Liver (tissue), 9 donors: ENCODE data around the gene ABAT. TPM values are rescaled to one million over a fixed set of nuclear protein-coding genes. Genes with fewer than 3 reads are reported as not detected.

Source experiments
- DNase-seq: peaks from one replicate; pipeline ENCODE4 v3.0.0-alpha.2; 2017; ENCODE audit warnings: low spot score
- H3K27ac ChIP-seq, 2 donors: one replicate each; pipeline ENCODE4 v1.7.0; 2013; ENCODE audit warnings: inconsistent platforms in 2 of 2, low read length in 2 of 2, control low read depth in 1 of 2, low read depth in 1 of 2, mild to moderate bottlenecking in 1 of 2
- H3K27me3 ChIP-seq, 4 donors: one replicate each; pipeline versions ENCODE4 v1.6.1 to v1.7.0; 2013; ENCODE audit warnings: low read length in 3 of 4, inconsistent platforms in 1 of 4, mild to moderate bottlenecking in 1 of 4, moderate library complexity in 1 of 4; ENCODE audit not compliant: control insufficient read depth in 4 of 4, insufficient read depth in 4 of 4
- H3K36me3 ChIP-seq, 4 donors: one replicate each; pipeline versions ENCODE4 v1.6.1 to v1.7.0; 2013; ENCODE audit warnings: low read length in 3 of 4, mild to moderate bottlenecking in 3 of 4, low read depth in 1 of 4, moderate library complexity in 1 of 4; ENCODE audit not compliant: control insufficient read depth in 4 of 4, insufficient read depth in 3 of 4
- H3K4me1 ChIP-seq, 4 donors: one replicate each; pipeline versions ENCODE4 v1.6.1 to v1.7.0; 2013; ENCODE audit warnings: low read length in 3 of 4, mild to moderate bottlenecking in 3 of 4, moderate library complexity in 1 of 4; ENCODE audit not compliant: control insufficient read depth in 4 of 4, insufficient read depth in 4 of 4
- H3K4me3 ChIP-seq, 3 donors: one replicate each; pipeline versions ENCODE4 v1.6.1 to v1.7.0; 2013; ENCODE audit warnings: low read length in 3 of 3, control low read depth in 1 of 3, low read depth in 1 of 3, mild to moderate bottlenecking in 1 of 3
- H3K9ac ChIP-seq, 2 donors: one replicate each; pipeline ENCODE4 v1.7.0; 2013; ENCODE audit warnings: low read length in 2 of 2, mild to moderate bottlenecking in 2 of 2, moderate library complexity in 2 of 2, control low read depth in 1 of 2, low read depth in 1 of 2
- H3K9me3 ChIP-seq, 4 donors: one replicate each; pipeline versions ENCODE4 v1.6.1 to v1.7.0; 2013; ENCODE audit warnings: low read length in 3 of 4; ENCODE audit not compliant: control insufficient read depth in 4 of 4
- EGR1 ChIP-seq, 2 donors: IDR thresholded peaks; 2 replicates each; pipeline ENCODE4 v1.6.1; 2016 to 2018; ENCODE audit warnings: antibody characterized with exemption in 2 of 2, low read depth in 2 of 2
- FOXA1 ChIP-seq: IDR thresholded peaks from 2 replicates; pipeline ENCODE4 v1.6.1; 2016; ENCODE audit warnings: antibody characterized with exemption
- FOXA2 ChIP-seq: IDR thresholded peaks from 2 replicates; pipeline ENCODE4 v1.6.1; 2016; ENCODE audit warnings: antibody characterized with exemption
- GABPA ChIP-seq, 2 donors: IDR thresholded peaks in 1 of 2; conservative IDR thresholded peaks in 1 of 2; 2 replicates each; pipeline ENCODE4 v1.6.1; 2016; ENCODE audit warnings: antibody characterized with exemption in 2 of 2, mild to moderate bottlenecking in 1 of 2, moderate library complexity in 1 of 2
- HNF4A ChIP-seq, 2 donors: conservative IDR thresholded peaks; 2 replicates each; pipeline ENCODE4 v1.6.1; 2016; ENCODE audit warnings: antibody characterized with exemption in 2 of 2, mild to moderate bottlenecking in 2 of 2
- HNF4G ChIP-seq: IDR thresholded peaks from 2 replicates; pipeline ENCODE4 v1.6.1; 2016; ENCODE audit warnings: antibody characterized with exemption
- JUND ChIP-seq, 2 donors: IDR thresholded peaks; 2 replicates each; pipeline ENCODE4 v1.6.1; 2016; ENCODE audit warnings: antibody characterized with exemption in 2 of 2
- NR2F2 ChIP-seq: IDR thresholded peaks from 2 replicates; pipeline ENCODE4 v1.6.1; 2016; ENCODE audit warnings: antibody characterized with exemption
- RAD21 ChIP-seq, 2 donors: IDR thresholded peaks; 2 replicates each; pipeline ENCODE4 v1.6.1; 2016; ENCODE audit warnings: antibody characterized with exemption in 2 of 2, mild to moderate bottlenecking in 2 of 2
- RXRA ChIP-seq, 2 donors: IDR thresholded peaks; 2 replicates each; pipeline ENCODE4 v1.6.1; 2017 to 2018; ENCODE audit warnings: antibody characterized with exemption in 2 of 2, mild to moderate bottlenecking in 1 of 2
- SP1 ChIP-seq: IDR thresholded peaks from 2 replicates; pipeline ENCODE4 v1.6.1; 2018; ENCODE audit warnings: antibody characterized with exemption, mild to moderate bottlenecking
- TAF1 ChIP-seq: conservative IDR thresholded peaks from 2 replicates; pipeline ENCODE4 v1.6.1; 2016; ENCODE audit warnings: antibody characterized with exemption, mild to moderate bottlenecking
- YY1 ChIP-seq: IDR thresholded peaks from 2 replicates; pipeline ENCODE4 v1.6.1; 2016; ENCODE audit warnings: antibody characterized with exemption, mild to moderate bottlenecking
- WGBS: extraction: QIAGEN DNeasy Blood & Tissue Kit; methylation state at CpG from one replicate; pipeline ENCODE4 v1.1.7; 2013; 5-methylcytosine and 5-hydroxymethylcytosine counted together
- polyA plus RNA-seq, 2 donors: library from polyadenylated mRNA; stranded (reverse) in 1 of 2; unstranded in 1 of 2; fragments of 200-250 nt in 1 of 2; fragments of >200 nt in 1 of 2; fragmentation: Nextera tagmentation in 1 of 2; extraction: Ambion mirVana in 1 of 2; gene quantifications; one replicate each; pipeline versions ENCODE4 v1.2.1 to v1.2.3, GENCODE V29; 2013 to 2015
- total RNA-seq, 2 donors: library from RNA; depleted of rRNA; stranded (reverse); fragments of >200 nt; gene quantifications; one replicate each; pipeline ENCODE4 v1.2.3, GENCODE V29; 2014
- TF ChIP-seq, protein P1 (sequence below): fragments of 150-350 bp; IDR thresholded peaks from 2 replicates; pipeline ENCODE4 v1.5.1; 2017; ENCODE audit warnings: improper control_type of control experiment, low read depth, low read length; ENCODE audit not compliant: missing input control
- TF ChIP-seq, protein P2 (sequence below): IDR thresholded peaks from 2 replicates; pipeline ENCODE4 v1.6.1; 2016; ENCODE audit warnings: antibody characterized with exemption
- TF ChIP-seq, protein P3 (sequence below): IDR thresholded peaks from 2 replicates; pipeline ENCODE4 v1.6.1; 2016; ENCODE audit warnings: antibody characterized with exemption
- TF ChIP-seq, protein P4 (sequence below): IDR thresholded peaks from 2 replicates; pipeline ENCODE4 v1.6.1; 2016; ENCODE audit warnings: antibody characterized with exemption
- TF ChIP-seq, protein P5 (sequence below): IDR thresholded peaks from 2 replicates; pipeline ENCODE4 v1.6.1; 2016; ENCODE audit warnings: antibody characterized with exemption, mild to moderate bottlenecking
- donor health status: healthy.
- donor health status: healthy.
- donor health status: healthy.
- donor health status: healthy.
- donor health status: healthy.

Gene ABAT
- total and polyA plus RNA-seq, 4 donors, result 52.4 to 205 (median 141) TPM

DNA sequence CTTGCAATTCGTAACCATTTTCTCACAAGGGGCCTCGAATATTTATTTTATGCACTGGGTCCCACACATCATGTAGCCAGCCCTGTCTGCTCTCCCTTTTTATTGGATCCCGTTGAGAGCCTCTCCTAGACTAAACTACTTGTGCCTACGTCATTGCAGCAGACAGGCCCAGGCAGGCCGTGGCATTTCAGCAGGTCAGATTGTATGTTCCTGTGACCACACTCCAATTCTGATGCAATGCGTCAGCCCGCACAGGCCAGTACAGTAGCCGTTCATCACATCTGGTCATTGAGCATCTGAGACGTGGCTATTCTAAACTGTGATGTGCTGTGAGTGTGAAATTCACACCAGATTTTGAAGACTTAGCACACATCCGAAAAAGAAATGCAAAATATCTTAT lies 42.2 kb downstream of the ABAT start:
- no peak overlapping the region for H3K4me3 ChIP-seq
- 92% methylated on average over 10 of the region's 10 CpGs for WGBS
- no peaks in the 10 kb centered on the region for H3K4me1 ChIP-seq
- peaks cover 0 to 16% (median 5%) of the 10 kb centered on the region in 4 donors for H3K36me3 ChIP-seq
- TF ChIP-seq GABPA (IDR thresholded peaks at IDR 0.05 in 1 of 2, conservative IDR thresholded peaks at IDR 0.05 in 1 of 2) (no peak), JUND (IDR thresholded peaks at IDR 0.05) (no peak), FOXA1 (no peak), HNF4A (conservative IDR thresholded peaks at IDR 0.05) (no peak), HNF4G (no peak), RAD21 (IDR thresholded peaks at IDR 0.05) (no peak), TAF1 (no peak), RXRA (IDR thresholded peaks at IDR 0.05) (no peak), FOXA2 (no peak), YY1 (no peak), SP1 (no peak), EGR1 (IDR thresholded peaks at IDR 0.05; ENCODE audit: low read depth in 2 of 2) (no peak), NR2F2 (no peak)
- TF ChIP-seq, protein P1, sequence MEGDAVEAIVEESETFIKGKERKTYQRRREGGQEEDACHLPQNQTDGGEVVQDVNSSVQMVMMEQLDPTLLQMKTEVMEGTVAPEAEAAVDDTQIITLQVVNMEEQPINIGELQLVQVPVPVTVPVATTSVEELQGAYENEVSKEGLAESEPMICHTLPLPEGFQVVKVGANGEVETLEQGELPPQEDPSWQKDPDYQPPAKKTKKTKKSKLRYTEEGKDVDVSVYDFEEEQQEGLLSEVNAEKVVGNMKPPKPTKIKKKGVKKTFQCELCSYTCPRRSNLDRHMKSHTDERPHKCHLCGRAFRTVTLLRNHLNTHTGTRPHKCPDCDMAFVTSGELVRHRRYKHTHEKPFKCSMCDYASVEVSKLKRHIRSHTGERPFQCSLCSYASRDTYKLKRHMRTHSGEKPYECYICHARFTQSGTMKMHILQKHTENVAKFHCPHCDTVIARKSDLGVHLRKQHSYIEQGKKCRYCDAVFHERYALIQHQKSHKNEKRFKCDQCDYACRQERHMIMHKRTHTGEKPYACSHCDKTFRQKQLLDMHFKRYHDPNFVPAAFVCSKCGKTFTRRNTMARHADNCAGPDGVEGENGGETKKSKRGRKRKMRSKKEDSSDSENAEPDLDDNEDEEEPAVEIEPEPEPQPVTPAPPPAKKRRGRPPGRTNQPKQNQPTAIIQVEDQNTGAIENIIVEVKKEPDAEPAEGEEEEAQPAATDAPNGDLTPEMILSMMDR, result no peak
- TF ChIP-seq, protein P2, sequence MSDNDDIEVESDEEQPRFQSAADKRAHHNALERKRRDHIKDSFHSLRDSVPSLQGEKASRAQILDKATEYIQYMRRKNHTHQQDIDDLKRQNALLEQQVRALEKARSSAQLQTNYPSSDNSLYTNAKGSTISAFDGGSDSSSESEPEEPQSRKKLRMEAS, result no peak
- TF ChIP-seq, protein P3, sequence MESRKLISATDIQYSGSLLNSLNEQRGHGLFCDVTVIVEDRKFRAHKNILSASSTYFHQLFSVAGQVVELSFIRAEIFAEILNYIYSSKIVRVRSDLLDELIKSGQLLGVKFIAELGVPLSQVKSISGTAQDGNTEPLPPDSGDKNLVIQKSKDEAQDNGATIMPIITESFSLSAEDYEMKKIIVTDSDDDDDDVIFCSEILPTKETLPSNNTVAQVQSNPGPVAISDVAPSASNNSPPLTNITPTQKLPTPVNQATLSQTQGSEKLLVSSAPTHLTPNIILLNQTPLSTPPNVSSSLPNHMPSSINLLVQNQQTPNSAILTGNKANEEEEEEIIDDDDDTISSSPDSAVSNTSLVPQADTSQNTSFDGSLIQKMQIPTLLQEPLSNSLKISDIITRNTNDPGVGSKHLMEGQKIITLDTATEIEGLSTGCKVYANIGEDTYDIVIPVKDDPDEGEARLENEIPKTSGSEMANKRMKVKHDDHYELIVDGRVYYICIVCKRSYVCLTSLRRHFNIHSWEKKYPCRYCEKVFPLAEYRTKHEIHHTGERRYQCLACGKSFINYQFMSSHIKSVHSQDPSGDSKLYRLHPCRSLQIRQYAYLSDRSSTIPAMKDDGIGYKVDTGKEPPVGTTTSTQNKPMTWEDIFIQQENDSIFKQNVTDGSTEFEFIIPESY, result no peak
- TF ChIP-seq, protein P4, sequence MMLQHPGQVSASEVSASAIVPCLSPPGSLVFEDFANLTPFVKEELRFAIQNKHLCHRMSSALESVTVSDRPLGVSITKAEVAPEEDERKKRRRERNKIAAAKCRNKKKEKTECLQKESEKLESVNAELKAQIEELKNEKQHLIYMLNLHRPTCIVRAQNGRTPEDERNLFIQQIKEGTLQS, result no peak
- DNase-seq, result no peak
- H3K27me3 ChIP-seq, result no peaks in the 10 kb centered on the region
- H3K27ac ChIP-seq, result no peak overlapping the region
- no peak overlapping the region for H3K9ac ChIP-seq
- peaks cover 0 to 1% (median 0%) of the 10 kb centered on the region in 4 donors for H3K9me3 ChIP-seq

DNA sequence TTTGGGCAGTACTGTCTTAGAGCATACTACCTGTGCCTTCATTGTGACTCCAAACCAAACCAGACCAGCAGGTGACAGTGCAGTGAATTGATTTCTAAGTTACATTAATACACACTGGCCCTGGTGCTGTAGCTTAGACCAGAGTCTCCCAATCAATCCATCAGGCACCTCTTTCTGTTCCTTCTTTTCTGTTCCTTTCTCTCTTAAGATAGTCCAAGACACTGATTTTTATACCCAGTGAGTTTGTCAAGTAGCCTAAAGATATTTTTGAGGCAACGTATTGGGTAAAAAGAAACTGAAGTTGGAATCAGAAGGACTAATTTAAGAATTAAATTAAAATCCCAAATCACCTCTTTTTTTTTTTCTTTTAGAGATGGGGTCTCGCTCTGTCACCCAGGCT lies 43.1 kb downstream of the ABAT start:
- 97% methylated on average over 2 of the region's 2 CpGs for WGBS
- H3K27me3 ChIP-seq, result no peaks in the 10 kb centered on the region
- TF ChIP-seq FOXA2 (no peak), EGR1 (IDR thresholded peaks at IDR 0.05; ENCODE audit: low read depth in 2 of 2) (no peak), RAD21 (IDR thresholded peaks at IDR 0.05) (no peak), HNF4A (conservative IDR thresholded peaks at IDR 0.05) (no peak), FOXA1 (no peak), SP1 (no peak), JUND (IDR thresholded peaks at IDR 0.05) (no peak), NR2F2 (no peak), HNF4G (no peak), GABPA (IDR thresholded peaks at IDR 0.05 in 1 of 2, conservative IDR thresholded peaks at IDR 0.05 in 1 of 2) (no peak), YY1 (no peak)
- TF ChIP-seq, protein P4, result no peak
- TF ChIP-seq, protein P5, sequence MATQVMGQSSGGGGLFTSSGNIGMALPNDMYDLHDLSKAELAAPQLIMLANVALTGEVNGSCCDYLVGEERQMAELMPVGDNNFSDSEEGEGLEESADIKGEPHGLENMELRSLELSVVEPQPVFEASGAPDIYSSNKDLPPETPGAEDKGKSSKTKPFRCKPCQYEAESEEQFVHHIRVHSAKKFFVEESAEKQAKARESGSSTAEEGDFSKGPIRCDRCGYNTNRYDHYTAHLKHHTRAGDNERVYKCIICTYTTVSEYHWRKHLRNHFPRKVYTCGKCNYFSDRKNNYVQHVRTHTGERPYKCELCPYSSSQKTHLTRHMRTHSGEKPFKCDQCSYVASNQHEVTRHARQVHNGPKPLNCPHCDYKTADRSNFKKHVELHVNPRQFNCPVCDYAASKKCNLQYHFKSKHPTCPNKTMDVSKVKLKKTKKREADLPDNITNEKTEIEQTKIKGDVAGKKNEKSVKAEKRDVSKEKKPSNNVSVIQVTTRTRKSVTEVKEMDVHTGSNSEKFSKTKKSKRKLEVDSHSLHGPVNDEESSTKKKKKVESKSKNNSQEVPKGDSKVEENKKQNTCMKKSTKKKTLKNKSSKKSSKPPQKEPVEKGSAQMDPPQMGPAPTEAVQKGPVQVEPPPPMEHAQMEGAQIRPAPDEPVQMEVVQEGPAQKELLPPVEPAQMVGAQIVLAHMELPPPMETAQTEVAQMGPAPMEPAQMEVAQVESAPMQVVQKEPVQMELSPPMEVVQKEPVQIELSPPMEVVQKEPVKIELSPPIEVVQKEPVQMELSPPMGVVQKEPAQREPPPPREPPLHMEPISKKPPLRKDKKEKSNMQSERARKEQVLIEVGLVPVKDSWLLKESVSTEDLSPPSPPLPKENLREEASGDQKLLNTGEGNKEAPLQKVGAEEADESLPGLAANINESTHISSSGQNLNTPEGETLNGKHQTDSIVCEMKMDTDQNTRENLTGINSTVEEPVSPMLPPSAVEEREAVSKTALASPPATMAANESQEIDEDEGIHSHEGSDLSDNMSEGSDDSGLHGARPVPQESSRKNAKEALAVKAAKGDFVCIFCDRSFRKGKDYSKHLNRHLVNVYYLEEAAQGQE, result no peak
- TF ChIP-seq, protein P2, result no peak
- TF ChIP-seq, protein P3, result no peak
- TF ChIP-seq, protein P1, result no peak

More for the DNA sequence above, 43.1 kb downstream of the ABAT start:
- H3K4me1 ChIP-seq, result no peaks in the 10 kb centered on the region
- H3K9me3 ChIP-seq, result peaks cover 0 to 1% (median 0%) of the 10 kb centered on the region in 4 donors
- DNase-seq, result no peak
- H3K9ac ChIP-seq, result no peak overlapping the region
- H3K27ac ChIP-seq, result no peak overlapping the region
- H3K4me3 ChIP-seq, result no peak overlapping the region
- H3K36me3 ChIP-seq, result peaks cover 0 to 19% (median 5%) of the 10 kb centered on the region in 4 donors
